Measurements from ENCODE around the gene EPC1. TPM values are rescaled to one million over a fixed set of nuclear protein-coding genes. Genes with fewer than 3 reads are reported as not detected.

Gene EPC1
- total and polyA plus RNA-seq, 2 experiments from 2014 or later, result 10.6 to 12.5 TPM

DNA sequence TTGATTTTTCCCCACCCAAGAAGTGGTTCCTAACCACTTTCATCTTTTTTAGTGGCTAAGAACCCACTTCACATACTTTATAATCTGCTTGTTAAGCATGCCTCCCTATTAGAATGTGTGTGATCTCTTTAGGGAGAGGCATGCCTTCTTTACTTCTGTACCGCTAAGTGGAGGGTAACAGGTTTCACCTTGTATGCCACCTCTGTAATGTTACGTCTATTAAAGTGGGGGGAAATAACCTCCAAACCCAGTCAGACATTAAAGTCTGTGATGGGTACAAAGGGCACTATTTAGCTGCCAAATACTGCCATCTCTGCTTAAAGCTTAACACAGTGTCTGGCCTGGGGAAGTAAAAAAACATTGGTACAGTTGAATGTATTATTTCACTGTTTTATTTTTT lies 51.9 kb downstream of the EPC1 start:
- no peaks in the 10 kb centered on the region for H3K9me2 ChIP-seq (ENCODE audit: insufficient read depth)
- no peaks in the 10 kb centered on the region for H3K9me3 ChIP-seq (ENCODE audit: low read depth)
- peaks cover 21% of the 10 kb centered on the region for H3K36me3 ChIP-seq (ENCODE audit: low read depth)
- no peak overlapping the region for H3K27ac ChIP-seq
- H3K79me2 ChIP-seq (ENCODE audit: insufficient read depth), result peaks cover 98% of the 10 kb centered on the region
- H2AFZ ChIP-seq, result no peak overlapping the region
- peaks cover 19% of the 10 kb centered on the region for H3F3A ChIP-seq (ENCODE audit: insufficient read depth)
- no peaks in the 10 kb centered on the region for H3K27me3 ChIP-seq (replicated peaks; ENCODE audit: insufficient read depth)
- H3K4me2 ChIP-seq (ENCODE audit: unreplicated experiment), result no peak overlapping the region
- no peak for DNase-seq
- peaks cover 14% of the 10 kb centered on the region for H3K4me1 ChIP-seq (ENCODE audit: insufficient read depth)
- H3K9ac ChIP-seq, result no peak overlapping the region
- H4K20me1 ChIP-seq (ENCODE audit: insufficient read depth), result no peaks in the 10 kb centered on the region; the same call in 1 of the 2 replicates
- TF ChIP-seq EZH2phosphoT487 (IDR thresholded peaks at IDR 0.05; ENCODE audit: insufficient read depth, low read depth), result no peak
- no peak for TF ChIP-seq EZH2 (IDR thresholded peaks at IDR 0.05; ENCODE audit: insufficient read depth, poor library complexity, severe bottlenecking)
- in situ Hi-C loops (cut with MboI), result no loop called here
- 98 to 100% methylated on average over 2 of the region's 2 CpGs for WGBS, 2 experiments (ENCODE audit: low coverage in 1 of 2, low lambda C conversion rate in 2 of 2, missing lambda C conversion rate in 2 of 2)
- H3K4me3 ChIP-seq, result no peak overlapping the region

DNA sequence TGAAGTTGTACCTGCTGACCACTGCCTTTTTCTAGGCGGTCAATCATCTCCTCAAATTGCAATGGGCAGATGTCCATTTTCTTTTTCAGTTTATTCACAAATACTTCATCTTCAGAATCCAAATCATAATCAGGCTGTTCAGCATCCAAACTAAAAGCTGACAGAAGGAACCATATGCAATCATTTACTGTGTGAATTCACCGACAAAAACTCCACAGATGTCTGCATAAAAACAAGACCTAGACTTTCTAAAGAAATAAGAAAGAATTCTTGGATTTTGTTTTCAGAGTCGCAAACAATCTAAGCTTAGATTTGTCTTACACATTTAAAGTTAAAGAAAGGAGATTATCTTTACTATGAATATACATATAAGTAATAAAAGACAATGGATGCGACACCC lies 53.4 kb downstream of the EPC1 start:
- H3K27ac ChIP-seq, result no peak overlapping the region

DNA sequence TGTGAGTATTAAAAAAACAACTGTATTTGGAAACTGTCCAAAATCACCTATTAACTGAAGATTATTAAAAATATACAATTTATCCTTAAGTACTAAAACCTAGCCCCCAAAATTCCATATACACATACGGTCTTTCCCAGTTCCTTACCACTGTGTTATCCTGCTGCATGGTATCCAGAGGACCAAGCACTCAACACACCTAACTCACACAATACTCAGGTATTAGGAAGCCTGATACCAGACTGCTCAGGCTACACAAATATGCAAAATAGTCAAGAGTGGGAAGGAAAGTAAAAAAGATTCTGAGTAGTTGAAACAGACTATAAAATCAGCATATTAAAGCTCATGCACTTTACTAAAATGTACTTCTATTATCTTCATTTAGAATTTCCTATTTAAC lies 67.2 kb downstream of the EPC1 start:
- peaks cover 43% of the 10 kb centered on the region for H3K36me3 ChIP-seq (ENCODE audit: low read depth)
- H2AFZ ChIP-seq, result no peak overlapping the region
- H3K9ac ChIP-seq, result no peak overlapping the region
- DNase-seq, result no peak
- H3K4me2 ChIP-seq (ENCODE audit: unreplicated experiment), result no peak overlapping the region
- peaks cover 99% of the 10 kb centered on the region for H3K79me2 ChIP-seq (ENCODE audit: insufficient read depth)
- TF ChIP-seq EZH2 (IDR thresholded peaks at IDR 0.05; ENCODE audit: insufficient read depth, poor library complexity, severe bottlenecking), result no peak
- TF ChIP-seq EZH2phosphoT487 (IDR thresholded peaks at IDR 0.05; ENCODE audit: insufficient read depth, low read depth), result no peak
- in situ Hi-C loops (cut with MboI), result no loop called here
- no peak overlapping the region for H3K27ac ChIP-seq
- H3K4me3 ChIP-seq, result no peak overlapping the region
- H3K9me2 ChIP-seq (ENCODE audit: insufficient read depth), result no peaks in the 10 kb centered on the region
- H3K9me3 ChIP-seq (ENCODE audit: low read depth), result no peaks in the 10 kb centered on the region
- 97 to 100% methylated on average over 1 of the region's 1 CpG for WGBS, 2 experiments (ENCODE audit: low coverage in 1 of 2, low lambda C conversion rate in 2 of 2, missing lambda C conversion rate in 2 of 2)
- H3F3A ChIP-seq (ENCODE audit: insufficient read depth), result peaks cover 23% of the 10 kb centered on the region; the same call in 1 of the 2 replicates
- no peaks in the 10 kb centered on the region for H3K27me3 ChIP-seq (replicated peaks; ENCODE audit: insufficient read depth)
- H3K4me1 ChIP-seq (ENCODE audit: insufficient read depth), result peaks cover 9% of the 10 kb centered on the region; the same call in 1 of the 2 replicates
- no peaks in the 10 kb centered on the region for H4K20me1 ChIP-seq (ENCODE audit: insufficient read depth)

More for the DNA sequence above, 53.4 kb downstream of the EPC1 start:
- no peak overlapping the region for H3K9ac ChIP-seq
- peaks cover 21% of the 10 kb centered on the region for H3K36me3 ChIP-seq (ENCODE audit: low read depth)
- TF ChIP-seq EZH2phosphoT487 (IDR thresholded peaks at IDR 0.05; ENCODE audit: insufficient read depth, low read depth) (no peak), EZH2 (IDR thresholded peaks at IDR 0.05; ENCODE audit: insufficient read depth, poor library complexity, severe bottlenecking) (no peak)
- H3K9me3 ChIP-seq (ENCODE audit: low read depth), result no peaks in the 10 kb centered on the region
- H3F3A ChIP-seq (ENCODE audit: insufficient read depth), result peaks cover 14% of the 10 kb centered on the region
- WGBS, 2 experiments (ENCODE audit: low coverage in 1 of 2, low lambda C conversion rate in 2 of 2, missing lambda C conversion rate in 2 of 2), result 55 to 59% methylated on average over 4 of the region's 4 CpGs
- no peak for DNase-seq
- H3K4me2 ChIP-seq (ENCODE audit: unreplicated experiment), result no peak overlapping the region
- H4K20me1 ChIP-seq (ENCODE audit: insufficient read depth), result no peaks in the 10 kb centered on the region; the same call in 1 of the 2 replicates
- H3K79me2 ChIP-seq (ENCODE audit: insufficient read depth), result peaks cover 95% of the 10 kb centered on the region
- in situ Hi-C loops (cut with MboI), result no loop called here
- H3K27me3 ChIP-seq (replicated peaks; ENCODE audit: insufficient read depth), result no peaks in the 10 kb centered on the region
- no peaks in the 10 kb centered on the region for H3K9me2 ChIP-seq (ENCODE audit: insufficient read depth)
- no peak overlapping the region for H2AFZ ChIP-seq
- peaks cover 13% of the 10 kb centered on the region for H3K4me1 ChIP-seq (ENCODE audit: insufficient read depth)
- H3K4me3 ChIP-seq, result no peak overlapping the region

DNA sequence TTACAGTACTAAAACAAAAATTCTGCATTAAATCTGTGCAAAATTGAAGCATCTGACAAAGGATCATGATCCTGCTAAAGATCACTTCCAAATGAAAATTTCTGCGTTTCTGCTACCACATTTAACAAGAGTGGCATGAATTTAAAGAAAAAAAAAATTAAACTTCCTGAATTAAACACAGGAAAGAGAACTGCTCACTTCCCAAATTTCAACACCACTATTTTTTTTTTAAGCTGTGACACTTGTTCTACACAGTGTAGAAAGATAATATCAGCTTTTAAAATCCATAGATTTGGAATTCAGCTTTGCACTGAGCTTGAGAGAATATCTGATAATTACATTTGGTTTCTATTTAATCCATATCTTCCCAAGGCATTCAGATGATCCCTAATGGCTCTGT lies 73.6 kb downstream of the EPC1 start:
- H3K4me1 ChIP-seq (ENCODE audit: insufficient read depth), result no peaks in the 10 kb centered on the region
- in situ Hi-C loops (cut with MboI), result no loop called here
- no peak overlapping the region for H2AFZ ChIP-seq
- no peak for DNase-seq
- H3K79me2 ChIP-seq (ENCODE audit: insufficient read depth), result peaks cover 82% of the 10 kb centered on the region
- H3K27me3 ChIP-seq (replicated peaks; ENCODE audit: insufficient read depth), result no peaks in the 10 kb centered on the region
- no peaks in the 10 kb centered on the region for H3K9me3 ChIP-seq (ENCODE audit: low read depth)
- no peak overlapping the region for H3K4me2 ChIP-seq (ENCODE audit: unreplicated experiment)
- H3K27ac ChIP-seq, result no peak overlapping the region
- H3K36me3 ChIP-seq (ENCODE audit: low read depth), result peaks cover 53% of the 10 kb centered on the region
- no peak overlapping the region for H3K4me3 ChIP-seq
- H4K20me1 ChIP-seq (ENCODE audit: insufficient read depth), result 0 out of 2 replicates have a peak, but pooled peaks cover 3% of the 10 kb centered on the region
- TF ChIP-seq EZH2 (IDR thresholded peaks at IDR 0.05; ENCODE audit: insufficient read depth, poor library complexity, severe bottlenecking), result no peak
- no peak for TF ChIP-seq EZH2phosphoT487 (IDR thresholded peaks at IDR 0.05; ENCODE audit: insufficient read depth, low read depth)
- 46 to 63% methylated on average over 1 of the region's 1 CpG for WGBS, 2 experiments (ENCODE audit: low coverage in 1 of 2, low lambda C conversion rate in 2 of 2, missing lambda C conversion rate in 2 of 2)
- no peak overlapping the region for H3K9ac ChIP-seq
- H3F3A ChIP-seq (ENCODE audit: insufficient read depth), result peaks cover 29% of the 10 kb centered on the region; the same call in 1 of the 2 replicates
- no peaks in the 10 kb centered on the region for H3K9me2 ChIP-seq (ENCODE audit: insufficient read depth)

Measured in GM23248 (cell line).